ENCODE measurements around the gene CNTNAP2. TPM values are rescaled to one million over a fixed set of nuclear protein-coding genes. Genes with fewer than 3 reads are reported as not detected.

The CNTNAP2 gene
- total and polyA plus RNA-seq, 2 of the 8 experiments (the other 6 are each of a cell fraction or from before 2014, with no cell fraction given) = 27.9 to 71.0 TPM

DNA sequence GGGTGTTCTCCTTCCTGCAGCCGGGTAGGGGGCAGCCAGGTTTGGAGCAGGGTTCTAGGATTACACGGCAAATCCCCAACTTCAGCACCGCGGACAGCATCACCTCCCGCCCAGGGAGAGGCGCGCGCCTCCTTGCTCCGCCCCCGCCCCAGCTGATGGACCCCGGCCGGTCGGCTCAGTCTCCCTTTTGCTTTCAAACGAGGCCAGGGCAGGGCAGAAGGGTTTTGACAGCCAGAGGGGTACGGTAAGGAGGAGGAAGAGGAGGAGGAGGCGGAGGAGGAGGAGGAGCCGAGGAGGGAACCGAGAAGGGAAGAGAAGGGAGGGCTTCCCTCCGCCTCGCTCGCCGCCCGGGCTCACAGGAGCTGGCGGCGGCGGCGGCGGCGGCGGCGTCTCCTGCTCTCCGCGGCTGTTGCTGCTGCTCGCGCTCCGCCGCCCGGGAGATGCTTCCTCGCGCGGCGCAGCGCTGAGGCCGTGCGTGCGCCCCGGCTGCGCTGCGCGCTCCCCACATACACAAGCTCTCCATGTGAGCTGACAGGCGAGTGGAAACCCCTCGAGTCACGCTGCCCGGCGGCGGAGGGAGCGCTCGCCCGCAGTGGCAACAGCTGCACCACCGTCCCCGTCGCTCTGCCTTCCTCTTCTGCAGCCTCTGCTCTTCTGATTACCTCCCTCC, 615 bp upstream of the CNTNAP2 start (continued):
- TF ChIP-seq JUN (IDR thresholded peaks at IDR 0.05; ENCODE audit: low read depth, low read length) = no peak
- peak; percentile 72 for TF ChIP-seq TAF7 (optimal IDR thresholded peaks at IDR 0.05; ENCODE audit: borderline replicate concordance, low read depth, low read length)
- TF ChIP-seq RBBP5 (IDR thresholded peaks at IDR 0.05; ENCODE audit: borderline replicate concordance, low read depth, low read length) = 0 out of 2 replicates have a peak, but pooled peaks have one; percentile 50
- TF ChIP-seq TEAD4 (IDR thresholded peaks at IDR 0.05; ENCODE audit: low read depth, low read length) = 0 out of 2 replicates have a peak, but pooled peaks have one; percentile 27
- TF ChIP-seq CHD2 (IDR thresholded peaks at IDR 0.05; ENCODE audit: low read length) = no peak
- TF ChIP-seq SP1 (IDR thresholded peaks at IDR 0.05; ENCODE audit: low read depth, low read length) = peak; percentile 57; the same call in 1 of the 2 replicates
- TF ChIP-seq HDAC2 (IDR thresholded peaks at IDR 0.05; ENCODE audit: borderline replicate concordance in 1 of 2, low read depth in 2 of 2, low read length in 2 of 2) = peak; percentile 77 to 92; a peak in 2 of 4 replicates
- no peak for TF ChIP-seq SP2 (IDR thresholded peaks at IDR 0.05; ENCODE audit: low read length)
- TF ChIP-seq KDM1A (IDR thresholded peaks at IDR 0.05; ENCODE audit: borderline replicate concordance, low read length) = 0 out of 2 replicates have a peak, but pooled peaks have one; percentile 9
- TF ChIP-seq, protein P1, sequence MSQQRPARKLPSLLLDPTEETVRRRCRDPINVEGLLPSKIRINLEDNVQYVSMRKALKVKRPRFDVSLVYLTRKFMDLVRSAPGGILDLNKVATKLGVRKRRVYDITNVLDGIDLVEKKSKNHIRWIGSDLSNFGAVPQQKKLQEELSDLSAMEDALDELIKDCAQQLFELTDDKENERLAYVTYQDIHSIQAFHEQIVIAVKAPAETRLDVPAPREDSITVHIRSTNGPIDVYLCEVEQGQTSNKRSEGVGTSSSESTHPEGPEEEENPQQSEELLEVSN (IDR thresholded peaks at IDR 0.05) = no peak
- no peak for TF ChIP-seq HDAC6 (IDR thresholded peaks at IDR 0.05; ENCODE audit: low read depth, low read length)
- TF ChIP-seq POLR2A (IDR thresholded peaks at IDR 0.05; ENCODE audit: control extremely low read depth in 1 of 2, low read depth in 2 of 2, low read length in 2 of 2) = no peak
